Gastroesophageal sphincter (tissue), 4 donors: ENCODE data around the gene NRP2. TPM values are rescaled to one million over a fixed set of nuclear protein-coding genes. Genes with fewer than 3 reads are reported as not detected.

Experiments
- ATAC-seq: fragments of 150-250 bp; one replicate; pipeline ENCODE4 v1.9.1; 2016; ENCODE audit warnings: mild to moderate bottlenecking, moderate library complexity
- H3K27ac ChIP-seq, 4 donors: fragments of 200-600 bp; sonication (generic) in 3 of 4; 1 replicate in 3 of 4; 2 replicates in 1 of 4; pipeline ENCODE4 v1.5.1; 2016 to 2019
- H3K27me3 ChIP-seq: fragments of 200-600 bp; sonication (generic); one replicate; pipeline ENCODE4 v1.5.1; 2019
- H3K36me3 ChIP-seq, 2 donors: fragments of 200-600 bp; sonication (generic); one replicate each; pipeline ENCODE4 v1.5.1; 2019; ENCODE audit warnings: control low read depth in 1 of 2
- H3K4me1 ChIP-seq, 3 donors: fragments of 200-600 bp; sonication (generic); 1 replicate in 2 of 3; 2 replicates in 1 of 3; pipeline ENCODE4 v1.5.1; 2016 to 2019; ENCODE audit warnings: control low read depth in 2 of 3
- H3K4me3 ChIP-seq, 2 donors: fragments of 200-600 bp; sonication (generic); one replicate each; pipeline ENCODE4 v1.5.1; 2019; ENCODE audit warnings: mild to moderate bottlenecking in 1 of 2, moderate library complexity in 1 of 2
- H3K9me3 ChIP-seq, 3 donors: fragments of 200-600 bp; sonication (generic); one replicate each; pipeline ENCODE4 v1.5.1; 2017 to 2019; ENCODE audit warnings: control low read depth in 2 of 3
- EP300 ChIP-seq: sonication (generic); formaldehyde crosslinking; IDR thresholded peaks from one replicate; pipeline ENCODE4 v1.6.1; 2017; ENCODE audit warnings: antibody characterized with exemption, mild to moderate bottlenecking
- POLR2A ChIP-seq, 2 donors: fragments of 450-650 bp; IDR thresholded peaks; one replicate each; pipeline ENCODE4 v1.6.1; 2017; ENCODE audit warnings: antibody characterized with exemption in 2 of 2, mild to moderate bottlenecking in 2 of 2, moderate library complexity in 1 of 2
- POLR2AphosphoS5 ChIP-seq: sonication (generic); formaldehyde crosslinking; IDR thresholded peaks from one replicate; pipeline ENCODE4 v1.6.1; 2017; ENCODE audit warnings: antibody characterized with exemption
- WGBS, 2 donors: methylation state at CpG; one replicate each; pipeline ENCODE4 v1.1.5; 2018; ENCODE audit warnings: low coverage in 1 of 2; 5-methylcytosine and 5-hydroxymethylcytosine counted together
- total RNA-seq, 4 donors: library from RNA; depleted of rRNA; stranded (reverse); fragments of >200 nt; gene quantifications; one replicate each; pipeline ENCODE4 v1.1.0, GENCODE V29; 2016
- TF ChIP-seq, protein P1 (sequence below), 4 experiments: fragments of 200-600 bp in 2 of 4; fragments of 450-650 bp in 2 of 4; sonication (generic) in 1 of 4; IDR thresholded peaks; one replicate each; pipeline ENCODE4 v1.5.1; 2017 to 2019; ENCODE audit warnings: antibody characterized with exemption in 4 of 4, mild to moderate bottlenecking in 2 of 4, moderate library complexity in 2 of 4

The NRP2 gene
- total RNA-seq, 4 donors from 2014 or later, result 278 to 466 (median 371) TPM

DNA sequence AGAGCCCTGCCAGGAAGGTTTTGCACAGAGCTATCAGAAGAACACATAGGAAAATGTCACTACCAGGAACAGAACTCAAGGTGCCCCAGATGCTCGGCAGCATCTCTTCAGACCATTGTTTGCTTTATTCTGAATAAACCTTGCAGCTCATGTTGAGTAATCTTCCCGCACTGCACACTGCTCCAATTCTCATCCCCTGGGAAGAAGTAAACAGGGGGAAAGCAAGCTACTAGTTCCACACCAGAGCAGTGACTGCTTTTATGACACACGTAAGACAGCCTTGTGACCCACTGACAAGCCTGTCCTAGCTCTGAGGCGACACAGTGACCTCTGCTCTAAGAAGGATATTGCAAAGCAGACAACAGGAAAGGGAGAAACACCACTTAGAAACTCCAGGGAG is 44.2 kb downstream of the NRP2 start:
- no peak for TF ChIP-seq EP300
- TF ChIP-seq, protein P1, sequence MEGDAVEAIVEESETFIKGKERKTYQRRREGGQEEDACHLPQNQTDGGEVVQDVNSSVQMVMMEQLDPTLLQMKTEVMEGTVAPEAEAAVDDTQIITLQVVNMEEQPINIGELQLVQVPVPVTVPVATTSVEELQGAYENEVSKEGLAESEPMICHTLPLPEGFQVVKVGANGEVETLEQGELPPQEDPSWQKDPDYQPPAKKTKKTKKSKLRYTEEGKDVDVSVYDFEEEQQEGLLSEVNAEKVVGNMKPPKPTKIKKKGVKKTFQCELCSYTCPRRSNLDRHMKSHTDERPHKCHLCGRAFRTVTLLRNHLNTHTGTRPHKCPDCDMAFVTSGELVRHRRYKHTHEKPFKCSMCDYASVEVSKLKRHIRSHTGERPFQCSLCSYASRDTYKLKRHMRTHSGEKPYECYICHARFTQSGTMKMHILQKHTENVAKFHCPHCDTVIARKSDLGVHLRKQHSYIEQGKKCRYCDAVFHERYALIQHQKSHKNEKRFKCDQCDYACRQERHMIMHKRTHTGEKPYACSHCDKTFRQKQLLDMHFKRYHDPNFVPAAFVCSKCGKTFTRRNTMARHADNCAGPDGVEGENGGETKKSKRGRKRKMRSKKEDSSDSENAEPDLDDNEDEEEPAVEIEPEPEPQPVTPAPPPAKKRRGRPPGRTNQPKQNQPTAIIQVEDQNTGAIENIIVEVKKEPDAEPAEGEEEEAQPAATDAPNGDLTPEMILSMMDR (IDR thresholded peaks at IDR 0.05), result no peak
- no peak for ATAC-seq
- Histone ChIP-seq H3K27ac (peak overlapping the region; percentile 17 to 96 (median 92)), H3K27me3 (no peaks in the 10 kb centered on the region), H3K9me3 (no peaks in the 10 kb centered on the region), H3K4me1 (peaks cover 12 to 99% (median 54%) of the 10 kb centered on the region in 3 donors), H3K36me3 (peaks cover 10 to 88% of the 10 kb centered on the region in 2 donors), H3K4me3 (no peak overlapping the region)
- 67 to 70% methylated on average over 2 to 4 of the region's 4 CpGs for WGBS, 2 donors

DNA sequence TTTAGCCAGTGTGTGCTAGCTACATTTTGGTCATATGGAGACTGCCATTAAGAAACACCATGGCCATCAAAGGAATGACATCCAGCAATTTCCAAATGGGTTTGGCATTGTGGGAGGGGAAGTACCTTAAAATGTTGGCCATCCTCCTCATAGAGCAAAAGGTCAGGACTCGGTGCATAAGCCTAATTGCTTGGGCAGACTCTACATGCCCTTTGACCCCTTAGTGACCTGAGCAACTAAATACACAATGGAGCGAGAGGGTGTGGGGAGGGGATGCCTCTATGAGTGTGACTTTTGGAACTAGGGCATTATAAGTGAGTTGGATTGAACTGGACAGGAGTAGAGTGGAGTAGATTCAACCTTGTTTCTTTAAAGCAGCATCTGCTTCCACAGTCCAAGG is 44.9 kb downstream of the NRP2 start:
- H3K9me3 ChIP-seq, result no peaks in the 10 kb centered on the region
- H3K4me1 ChIP-seq, result peaks cover 12 to 99% (median 60%) of the 10 kb centered on the region in 3 donors
- H3K36me3 ChIP-seq, result peaks cover 10 to 89% of the 10 kb centered on the region in 2 donors
- TF ChIP-seq, protein P1 (IDR thresholded peaks at IDR 0.05), result no peak
- TF ChIP-seq POLR2A (IDR thresholded peaks at IDR 0.05), result no peak
- no peak for TF ChIP-seq EP300
- TF ChIP-seq POLR2AphosphoS5, result no peak
- H3K27ac ChIP-seq, result peak overlapping the region; percentile 41 to 96 (median 92)
- no peak for ATAC-seq
- 67 to 93% methylated on average over 2 of the region's 2 CpGs for WGBS, 2 donors
- no peak overlapping the region for H3K4me3 ChIP-seq
- H3K27me3 ChIP-seq, result no peaks in the 10 kb centered on the region

DNA sequence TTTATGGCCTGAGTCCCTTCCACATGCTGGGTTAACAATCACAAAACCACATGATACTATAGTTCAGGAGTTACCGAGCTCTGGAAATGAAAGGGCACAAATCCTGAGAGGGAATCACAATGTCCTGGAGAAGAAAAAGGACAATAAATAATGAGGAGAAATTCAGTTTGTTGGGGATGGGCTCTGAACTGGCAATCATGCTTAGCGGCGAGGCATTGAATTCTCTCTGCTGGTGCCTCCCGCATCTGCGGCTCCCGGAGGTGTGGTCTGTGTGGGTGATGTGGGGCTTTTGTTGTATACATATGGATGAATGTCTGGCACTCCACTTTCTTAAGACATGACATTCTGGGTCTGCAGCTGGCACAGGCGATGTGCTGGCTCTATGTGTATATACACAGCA is 46.1 kb downstream of the NRP2 start:
- WGBS, 2 donors, result 39 to 45% methylated on average over 4 to 6 of the region's 7 CpGs
- Histone ChIP-seq H3K4me1 (peaks cover 20 to 99% (median 71%) of the 10 kb centered on the region in 3 donors), H3K27me3 (no peaks in the 10 kb centered on the region), H3K36me3 (peaks cover 10 to 89% of the 10 kb centered on the region in 2 donors), H3K4me3 (no peak overlapping the region), H3K9me3 (no peaks in the 10 kb centered on the region), H3K27ac (peak overlapping the region; percentile 45 to 96 (median 92))
- no peak for TF ChIP-seq EP300
- TF ChIP-seq, protein P1 (IDR thresholded peaks at IDR 0.05), result no peak
- ATAC-seq, result no peak

DNA sequence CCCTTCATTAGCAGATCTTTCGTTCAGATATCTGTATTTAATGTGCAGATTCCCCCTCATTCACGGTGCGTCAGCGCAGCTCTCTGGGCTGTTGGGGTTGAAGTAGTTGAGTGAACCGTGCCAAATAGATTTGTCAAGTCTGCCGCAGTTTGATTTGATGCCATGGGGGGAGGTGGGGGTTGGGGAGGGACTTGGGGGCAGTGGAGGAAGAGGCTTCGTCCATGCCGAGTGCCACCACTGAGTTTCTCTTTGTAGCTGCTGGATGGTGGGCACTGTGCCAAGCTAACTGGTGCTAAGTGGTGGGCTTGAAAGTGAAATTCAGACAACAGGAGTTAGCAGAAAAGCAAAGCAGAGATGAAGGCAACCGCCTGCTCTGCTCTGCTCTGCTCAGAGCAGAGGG is 47.9 kb downstream of the NRP2 start:
- Histone ChIP-seq H3K9me3 (no peaks in the 10 kb centered on the region), H3K27me3 (no peaks in the 10 kb centered on the region), H3K4me1 (peaks cover 18 to 100% (median 75%) of the 10 kb centered on the region in 3 donors), H3K27ac (peak overlapping the region; percentile 45 to 96 (median 92)), H3K4me3 (no peak overlapping the region), H3K36me3 (peaks cover 5 to 70% of the 10 kb centered on the region in 2 donors)
- TF ChIP-seq POLR2A (IDR thresholded peaks at IDR 0.05) (no peak), POLR2AphosphoS5 (no peak), EP300 (no peak)
- TF ChIP-seq, protein P1 (IDR thresholded peaks at IDR 0.05), result no peak
- no peak for ATAC-seq
- 33 to 45% methylated on average over 1 to 8 of the region's 9 CpGs for WGBS, 2 donors

DNA sequence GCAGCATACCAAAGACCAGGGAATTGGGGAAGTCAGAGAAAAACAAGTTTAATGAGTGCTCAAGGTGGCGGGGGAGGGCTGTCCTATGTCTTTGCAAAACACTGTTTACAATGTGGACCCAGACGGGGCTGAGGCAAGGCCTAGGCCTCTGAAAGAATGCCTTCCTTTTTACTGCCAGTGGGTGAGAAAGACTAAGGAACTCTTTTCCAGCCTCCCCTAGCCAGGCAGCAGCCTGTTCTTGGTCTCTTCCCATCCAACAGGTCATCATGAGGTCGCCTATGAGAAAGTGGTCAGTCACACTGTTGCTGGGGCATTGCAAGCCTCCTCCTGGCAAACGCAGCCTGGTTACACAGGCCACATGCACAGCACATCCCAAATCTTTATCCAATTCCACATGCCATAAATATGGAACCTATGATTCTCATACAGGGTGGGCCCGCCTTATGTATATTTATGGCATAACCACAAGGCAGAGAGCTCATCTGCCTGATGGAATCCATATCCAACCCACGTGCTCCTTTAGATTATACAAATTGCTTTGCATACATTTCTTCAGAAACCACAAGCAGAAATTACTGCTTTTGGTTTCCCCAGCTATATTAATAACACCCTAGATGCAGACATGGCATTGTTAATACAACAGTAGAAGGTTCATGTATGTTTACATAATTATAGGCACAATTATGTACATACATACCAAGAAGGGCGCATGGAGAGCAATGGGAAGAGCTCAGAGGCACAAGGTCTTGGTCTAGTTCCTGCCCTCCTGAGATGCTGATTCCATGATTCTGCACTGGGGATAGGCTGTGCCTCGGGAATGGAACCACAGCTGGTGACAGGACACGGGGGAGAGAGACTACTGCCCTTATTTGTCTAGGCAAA is 48.6 kb downstream of the NRP2 start:
- TF ChIP-seq POLR2AphosphoS5 (peak; percentile 29), EP300 (no peak)
- Histone ChIP-seq H3K4me1 (peaks cover 22 to 100% (median 71%) of the 10 kb centered on the region in 3 donors), H3K36me3 (peaks cover 2 to 66% of the 10 kb centered on the region in 2 donors), H3K9me3 (no peaks in the 10 kb centered on the region), H3K27me3 (no peaks in the 10 kb centered on the region), H3K27ac (peak overlapping the region; percentile 45 to 96 (median 92)), H3K4me3 (no peak overlapping the region)
- no peak for ATAC-seq
- WGBS, 2 donors, result 57 to 65% methylated on average over 3 to 8 of the region's 9 CpGs
